GM13976 (cell line): ENCODE data around the gene G6PC2.
A peak's percentile ranks its signal among the peaks of the same experiment; 100 is the strongest.

Source experiments
- DNase-seq: peaks from one replicate; pipeline ENCODE4 v3.0.0; 2012; ENCODE audit warnings: low spot score
- CTCF ChIP-seq: IDR thresholded peaks from 2 replicates; pipeline ENCODE4 v1.5.1; 2012; ENCODE audit warnings: borderline replicate concordance, mild to moderate bottlenecking; ENCODE audit not compliant: insufficient read depth; ENCODE audit errors: extremely low read depth, missing control alignments, control extremely low read depth
- in situ Hi-C: fragments of 300-500 bp; cut with MboI; formaldehyde crosslinking; loops from one replicate; pipeline ENCODE4 v1.12.0; 2022; ENCODE audit warnings: low sequenced_read_pairs, mixed read lengths, inconsistent platforms; ENCODE audit not compliant: unreplicated experiment

Gene G6PC2

GRCh38 chr2:168945508-168945907 is 44.4 kb downstream of the G6PC2 start:
- no peak for DNase-seq
- no peak for TF ChIP-seq CTCF
- in situ Hi-C loops = no loop called here

GRCh38 chr2:168948621-168949212 is 47.6 kb downstream of the G6PC2 start:
- no peak for DNase-seq
- peak; percentile 42 for TF ChIP-seq CTCF
- in situ Hi-C loops = no loop called here

- no peak for TF ChIP-seq CTCF
- DNase-seq = no peak
- in situ Hi-C loops = no loop called here
Observed at GRCh38 chr2:168949324-168949723, 48.2 kb downstream of the G6PC2 start.

- DNase-seq = no peak
- TF ChIP-seq CTCF = no peak
- in situ Hi-C loops = loop anchor here (25.0 kb wide), 1 partner anchor 435 kb away; no protein-coding TSS in a partner anchor
Observed at GRCh38 chr2:168951871-168952270, 50.8 kb downstream of the G6PC2 start.

- in situ Hi-C loops = loop anchor here (25.0 kb wide), 1 partner anchor 435 kb away; no protein-coding TSS in a partner anchor
- no peak for DNase-seq
- no peak for TF ChIP-seq CTCF
Observed at GRCh38 chr2:168952424-168952823, 51.3 kb downstream of the G6PC2 start.

- in situ Hi-C loops = loop anchor here (25.0 kb wide), 1 partner anchor 433 kb away; no protein-coding TSS in a partner anchor
- TF ChIP-seq CTCF = no peak
- DNase-seq = no peak
Observed at GRCh38 chr2:168954256-168954655, 53.2 kb downstream of the G6PC2 start.
